Effector CD8-positive, alpha-beta T cell (primary cell): ENCODE results near the gene FAM168A.
A peak's percentile ranks its signal among the peaks of the same experiment; 100 is the strongest.

Source experiments
- DNase-seq: peaks from one replicate; lab custom pipeline; 2025; lab: John Stamatoyannopoulos, UW

FAM168A gene

GRCh38 chr11:73401217-73401923, 196.5 kb downstream of the FAM168A start:
- no peak for DNase-seq

DNA sequence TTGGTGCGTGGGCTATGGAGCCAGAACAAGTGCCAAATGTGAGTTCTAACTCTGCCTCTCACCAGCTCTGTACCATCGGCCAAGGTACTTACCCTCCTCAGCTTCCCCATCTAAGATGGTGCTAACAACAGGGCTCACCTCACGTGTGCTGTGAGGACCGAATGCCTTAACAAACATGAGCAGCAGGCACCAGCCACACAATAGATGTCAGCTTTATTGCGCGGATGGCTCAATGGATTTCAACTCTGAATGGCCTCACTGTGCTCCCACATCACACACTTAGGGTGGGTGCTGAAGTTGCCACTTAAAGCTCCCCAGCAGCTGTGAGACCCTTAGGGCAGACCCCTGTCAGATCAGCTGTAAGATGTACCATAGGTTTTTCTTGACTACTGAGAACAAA, 197.6 kb downstream of the FAM168A start:
- no peak for DNase-seq

- DNase-seq: no peak
Observed at GRCh38 chr11:73399636-73400035, 198.3 kb downstream of the FAM168A start.

DNA sequence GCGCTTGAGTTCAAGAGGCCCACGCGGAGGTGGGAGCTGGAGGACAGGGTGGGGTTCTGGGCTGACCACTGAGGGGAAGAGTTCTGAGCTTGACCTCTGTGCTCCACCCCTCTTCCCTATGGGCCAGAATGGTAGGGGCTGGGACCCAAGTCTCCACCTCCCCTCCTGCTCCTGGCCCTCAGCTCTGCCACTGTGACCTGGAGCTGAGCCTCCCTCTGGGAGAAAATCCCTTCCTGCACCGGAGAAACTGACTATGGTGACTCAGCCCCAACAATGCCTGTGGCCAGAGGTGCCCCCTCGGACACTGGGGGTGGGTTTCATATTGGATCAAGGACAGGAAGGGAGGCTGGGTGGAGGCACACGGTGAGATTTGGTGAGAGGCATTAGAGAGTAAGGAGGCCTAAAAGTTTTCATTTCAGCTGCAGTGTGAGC, 198.7 kb downstream of the FAM168A start:
- no peak for DNase-seq

- no peak for DNase-seq
Observed at GRCh38 chr11:73398721-73399120, 199.2 kb downstream of the FAM168A start.

GRCh38 chr11:73398132-73398526, 199.8 kb downstream of the FAM168A start:
- DNase-seq: no peak

DNA sequence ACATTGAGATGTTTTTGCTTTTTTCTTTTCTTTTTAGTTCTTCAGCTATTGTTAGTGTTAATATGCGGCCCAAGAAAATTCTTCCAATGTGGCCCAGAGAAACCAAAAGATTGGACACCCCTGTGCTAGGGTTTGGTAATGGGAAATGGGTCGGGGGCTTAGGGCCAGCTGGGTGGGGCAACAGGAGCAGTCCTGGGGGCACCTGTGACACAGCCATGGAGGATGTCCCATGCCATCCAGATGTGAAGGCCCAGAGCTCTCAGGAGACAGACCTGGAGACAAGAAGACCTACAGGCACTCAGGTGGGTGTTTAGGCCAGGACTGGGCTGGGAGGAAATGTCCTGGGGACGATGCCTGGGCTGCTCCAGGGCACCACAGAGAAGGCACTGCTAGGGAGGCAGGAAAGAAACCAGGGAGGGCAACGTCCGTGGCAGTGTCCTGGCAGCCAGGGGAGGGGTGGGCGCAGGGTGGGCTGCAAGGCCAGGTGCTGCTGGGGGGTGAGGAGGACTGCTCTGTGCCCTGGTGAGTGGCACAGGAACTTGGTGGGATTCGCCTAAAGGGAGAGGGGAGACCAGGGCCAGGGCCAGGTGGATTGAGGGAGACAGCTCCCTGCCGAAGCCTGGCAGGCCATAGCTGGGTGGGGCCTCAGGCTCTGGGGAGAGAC, 200.3 kb downstream of the FAM168A start:
- DNase-seq: no peak

DNA sequence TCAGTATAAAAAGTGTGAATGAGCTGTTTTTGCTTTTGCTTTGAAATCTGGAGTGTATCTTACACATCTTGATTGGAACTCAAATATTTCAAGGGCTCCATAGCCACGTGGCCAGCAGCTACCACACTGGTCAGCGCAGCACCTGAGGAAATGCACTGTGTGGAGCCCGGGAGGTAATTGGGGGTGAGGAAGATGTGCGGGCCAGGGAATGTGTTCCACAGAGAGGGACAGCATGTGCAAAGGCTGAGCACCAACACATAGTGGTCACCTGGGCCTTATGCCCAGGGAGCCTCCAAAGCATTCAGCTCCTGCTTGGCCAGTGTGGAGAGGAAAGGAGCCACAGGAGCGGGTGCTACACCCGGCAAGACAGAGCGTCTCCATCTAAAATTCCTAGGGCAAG, 200.9 kb downstream of the FAM168A start:
- no peak for DNase-seq

- no peak for DNase-seq
Observed at GRCh38 chr11:73396251-73396930, 201.5 kb downstream of the FAM168A start.

GRCh38 chr11:73395297-73396208, 202.4 kb downstream of the FAM168A start:
- DNase-seq: no peak

DNA sequence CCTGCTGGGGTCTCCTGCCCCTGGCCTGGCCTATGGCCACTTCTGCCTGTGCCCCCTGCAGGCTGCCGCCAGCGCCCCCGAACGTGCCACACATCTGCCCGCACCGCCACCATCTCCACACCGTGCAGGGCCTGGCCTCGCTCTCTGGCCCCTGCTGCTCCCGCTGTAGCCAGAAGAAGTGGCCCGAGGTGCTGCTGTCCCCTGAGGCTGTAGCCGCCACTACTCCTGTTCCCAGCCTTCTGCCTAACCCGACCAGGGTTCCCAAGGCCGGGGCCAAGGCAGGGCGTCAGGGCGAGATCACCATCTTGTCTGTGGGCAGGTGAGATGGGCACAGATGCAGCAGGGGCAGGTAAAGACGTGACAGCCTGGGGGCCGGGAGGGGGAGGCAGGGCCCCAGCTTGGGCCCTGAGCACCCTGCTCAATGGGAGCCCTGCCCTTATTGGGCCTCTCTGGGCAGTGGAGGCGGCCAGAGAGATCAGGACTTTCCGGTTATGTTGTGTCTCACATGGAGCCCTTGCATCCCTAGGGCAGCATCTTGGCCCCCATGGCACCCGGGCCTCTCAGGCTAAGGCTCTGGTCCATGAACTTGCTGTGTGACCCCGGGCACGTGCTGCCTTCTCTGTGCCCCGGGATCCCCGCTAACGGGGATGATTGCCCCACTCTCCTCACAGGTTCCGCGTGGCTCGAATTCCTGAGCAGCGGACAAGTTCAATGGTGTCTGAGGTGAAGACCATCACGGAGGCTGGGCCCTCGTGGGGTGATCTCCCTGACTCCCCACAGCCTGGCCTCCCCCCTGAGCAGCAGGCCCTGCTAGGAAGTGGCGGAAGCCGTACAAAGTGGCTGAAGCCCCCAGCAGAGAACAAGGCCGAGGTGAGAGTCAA, 203.3 kb downstream of the FAM168A start:
- no peak for DNase-seq

DNA sequence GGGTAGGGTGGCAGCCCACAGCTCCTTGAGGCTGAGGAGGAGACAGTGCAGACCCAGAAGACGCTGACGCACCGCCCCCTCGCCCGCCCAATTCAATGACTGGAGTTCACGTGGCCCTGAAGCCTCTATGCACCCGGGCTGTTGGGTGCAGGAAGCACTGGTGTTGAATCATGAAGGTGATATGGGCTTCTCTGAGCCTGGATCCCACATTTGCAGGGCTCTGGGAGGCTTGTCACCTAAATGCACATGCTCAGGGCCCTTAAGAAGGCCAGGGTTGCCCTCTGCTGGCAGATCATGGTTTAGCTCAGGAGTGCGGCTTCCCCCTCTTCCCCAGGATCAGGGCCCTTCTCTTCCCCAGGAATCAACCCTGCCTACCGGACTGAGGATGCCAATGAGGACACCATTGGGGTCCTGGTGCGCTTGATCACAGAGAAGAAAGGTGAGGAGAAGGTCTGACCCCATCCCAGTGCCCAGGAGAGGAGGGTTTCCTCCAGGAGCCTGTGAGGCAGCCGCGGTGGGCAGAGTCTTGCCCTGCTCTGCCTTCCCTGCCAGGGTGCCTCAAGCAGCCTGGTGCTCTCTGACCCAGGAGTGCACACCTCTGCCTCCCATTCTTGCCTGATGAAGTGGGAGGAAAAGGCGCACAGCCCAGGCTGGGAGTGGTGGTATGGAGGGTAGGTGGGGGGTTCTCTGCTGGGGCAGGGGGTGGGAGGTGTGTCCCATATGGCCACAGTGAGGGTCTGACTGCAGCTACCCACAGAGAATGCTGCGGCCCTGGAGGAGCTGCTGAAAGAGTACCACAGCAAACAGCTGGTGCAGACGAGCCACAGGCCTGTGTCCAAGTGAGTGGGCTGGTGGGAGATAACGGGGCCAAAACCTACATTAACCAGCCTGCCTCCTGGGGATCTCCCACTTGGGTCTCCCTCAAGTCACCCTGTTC, 204.2 kb downstream of the FAM168A start:
- DNase-seq: peak; percentile 50

DNA sequence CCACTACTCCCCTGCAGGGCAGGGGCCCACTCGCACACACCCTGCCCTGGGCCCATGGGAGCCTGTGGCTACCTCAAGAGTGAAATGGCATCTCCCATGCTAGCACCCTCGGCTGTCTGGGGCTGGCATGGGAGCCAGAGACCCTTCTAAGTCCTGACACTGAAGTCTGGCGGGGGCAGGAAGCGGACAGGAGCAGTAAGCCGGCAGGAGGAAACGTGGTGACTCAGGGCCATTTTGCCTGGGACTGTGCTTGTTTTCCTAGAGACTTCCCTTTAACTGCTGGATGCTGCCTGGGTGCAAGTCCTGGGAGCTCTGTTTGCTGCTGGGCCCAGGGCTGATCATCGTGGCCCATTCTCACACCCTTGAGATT, 204.9 kb downstream of the FAM168A start:
- DNase-seq: no peak

GRCh38 chr11:73392108-73393010, 205.6 kb downstream of the FAM168A start:
- no peak for DNase-seq

- DNase-seq: no peak
Observed at GRCh38 chr11:73391665-73392064, 206.2 kb downstream of the FAM168A start.

- no peak for DNase-seq
Observed at GRCh38 chr11:73390601-73391565, 207.0 kb downstream of the FAM168A start.

DNA sequence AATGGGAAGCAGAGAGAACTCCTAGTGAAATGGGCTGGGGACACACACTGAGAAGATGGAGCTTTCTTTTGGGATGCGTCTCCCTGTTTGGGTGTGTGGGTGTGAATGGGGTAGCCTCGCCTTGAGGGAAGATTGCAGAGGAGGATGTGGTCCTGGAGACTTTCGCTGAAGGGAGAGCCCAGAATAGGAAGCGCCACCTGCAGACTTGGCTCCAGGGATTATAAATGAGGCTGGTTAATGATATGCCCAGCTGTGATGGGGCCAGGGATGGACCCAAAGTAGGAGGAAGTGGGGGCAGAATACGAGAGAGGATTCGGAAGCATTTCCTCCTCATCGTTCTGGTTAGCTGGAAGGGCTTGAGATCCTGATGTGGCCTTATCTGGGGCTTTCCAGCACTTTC, 208.0 kb downstream of the FAM168A start:
- DNase-seq: no peak

DNA sequence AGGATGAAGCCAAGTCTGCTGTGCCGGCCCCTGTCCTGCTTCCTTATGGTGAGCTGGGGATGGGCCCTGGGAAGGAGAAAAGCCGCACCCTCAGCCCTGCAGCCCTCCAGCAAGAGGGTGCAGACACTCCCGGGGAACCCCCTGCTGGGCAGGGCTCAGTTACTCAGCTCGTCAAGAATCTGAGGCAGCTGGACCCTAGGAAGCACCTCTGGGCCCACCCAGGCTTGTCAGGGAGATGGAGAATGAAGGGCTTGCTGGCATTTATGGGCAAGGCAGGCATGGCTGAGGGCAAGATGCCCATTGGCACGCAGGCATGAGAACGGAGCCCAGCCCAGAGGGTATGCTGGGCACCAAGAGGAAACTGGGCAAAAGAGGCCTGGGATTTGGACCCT, 208.8 kb downstream of the FAM168A start:
- no peak for DNase-seq
